ENCODE results near the gene MLX. TPM values are rescaled to one million over a fixed set of nuclear protein-coding genes. Genes with fewer than 3 reads are reported as not detected.

Gene MLX
- total and polyA plus RNA-seq, 2 of the 8 experiments (the other 6 are each of a cell fraction or from before 2014, with no cell fraction given), result 27.0 to 27.5 TPM

- Histone ChIP-seq H3K4ac (replicated peaks; ENCODE audit: insufficient read length, low read depth, low read length) (no peak overlapping the region), H4K5ac (ENCODE audit: insufficient read length, low read depth, low read length) (no peak overlapping the region), H3K56ac (replicated peaks; ENCODE audit: insufficient read length, low read depth, low read length) (no peak overlapping the region), H3K23me2 (ENCODE audit: low read depth, low read length) (peaks cover 5% of the 10 kb centered on the region), H3K27ac (ENCODE audit: low read depth, low read length) (no peak overlapping the region), H3K9ac (replicated peaks in 1 of 4; ENCODE audit: extremely low read depth in 1 of 4, low read depth in 3 of 4, low read length in 3 of 4) (no peak overlapping the region), H4K20me1 (replicated peaks in 1 of 2; ENCODE audit: control insufficient read depth in 1 of 2, insufficient read depth in 2 of 2, low read length in 2 of 2) (peaks cover 1 to 6% of the 10 kb centered on the region in 2 experiments), H3K9me3 (ENCODE audit: insufficient read depth in 2 of 2, low read depth in 1 of 2, low read length in 1 of 2) (no peaks in the 10 kb centered on the region), H3K4me3 (ENCODE audit: extremely low read depth in 1 of 4, insufficient read depth in 2 of 4, low read depth in 3 of 4, low read length in 4 of 4) (no peak overlapping the region), H3K23ac (ENCODE audit: insufficient read length) (no peak overlapping the region), H3K4me1 (replicated peaks in 1 of 4; ENCODE audit: control insufficient read depth in 3 of 4, insufficient read depth in 4 of 4, low read length in 3 of 4) (peaks cover 0 to 9% (median 8%) of the 10 kb centered on the region in 4 experiments; a peak in 6 of 7 replicates), H3K27me3 (replicated peaks in 1 of 4; ENCODE audit: control insufficient read depth in 3 of 4, extremely low read depth in 1 of 4, insufficient read depth in 3 of 4, low read length in 3 of 4) (no peaks in the 10 kb centered on the region), H2AFZ (ENCODE audit: low read length) (no peak overlapping the region), H2BK120ac (replicated peaks; ENCODE audit: low read depth, low read length) (no peak overlapping the region), H3K14ac (ENCODE audit: insufficient read length) (no peak overlapping the region), H3K4me2 (ENCODE audit: insufficient read depth in 1 of 2, low read depth in 2 of 2, low read length in 2 of 2) (no peak overlapping the region), H4K91ac (replicated peaks; ENCODE audit: insufficient read length, low read length) (no peak overlapping the region), H3K79me1 (ENCODE audit: low read depth, low read length) (no peaks in the 10 kb centered on the region; the same call in 1 of the 2 replicates), H4K8ac (ENCODE audit: extremely low read depth, insufficient read depth, low read length) (no peak overlapping the region), H3K36me3 (ENCODE audit: control insufficient read depth in 2 of 4, insufficient read depth in 4 of 4, low read length in 3 of 4) (peaks cover 0 to 15% (median 8%) of the 10 kb centered on the region in 4 experiments; a peak in 5 of 8 replicates), H3K18ac (ENCODE audit: extremely low read depth, low read length) (no peak overlapping the region), H2BK20ac (ENCODE audit: low read length) (no peak overlapping the region), H3K79me2 (ENCODE audit: control insufficient read depth in 1 of 2, insufficient read depth in 2 of 2, low read length in 2 of 2) (no peaks in the 10 kb centered on the region), H2BK15ac (ENCODE audit: low read length) (no peak overlapping the region), H2BK5ac (ENCODE audit: low read depth, low read length) (no peak overlapping the region), H2BK12ac (ENCODE audit: low read depth, low read length) (no peak overlapping the region), H2AK5ac (ENCODE audit: low read depth, low read length) (no peak overlapping the region)
- POLR2A ChIA-PET (ENCODE audit: partially characterized antibody), result no interaction called here
- no peak for DNase-seq (ENCODE audit: low read depth in 1 of 2, low spot score in 2 of 2)
- FAIRE-seq, result no peak
- CTCF ChIA-PET (ENCODE audit: partially characterized antibody), result interaction anchor here (0.7 to 1.5 kb wide), 3 partner anchors 12 to 231 kb away, joined by 3 to 6 read pairs (median 4); no protein-coding TSS in a partner anchor
- 93% methylated on average over 17 of the region's 17 CpGs; no CpG with 5 or more reads in 1 of the 2 experiments for WGBS, 2 experiments (ENCODE audit: extremely low coverage in 1 of 2, insufficient coverage in 1 of 2, insufficient read length in 1 of 2, insufficient replicate concordance in 2 of 2, low coverage in 1 of 2, low lambda C conversion rate in 2 of 2, missing lambda C conversion rate in 1 of 2)
- TF ChIP-seq GABPA (IDR thresholded peaks at IDR 0.05; ENCODE audit: borderline replicate concordance, insufficient read depth, low read length) (no peak), RXRA (IDR thresholded peaks at IDR 0.05; ENCODE audit: insufficient read depth, low read depth, low read length) (no peak), SIN3A (conservative IDR thresholded peaks at IDR 0.05 in 1 of 2, IDR thresholded peaks at IDR 0.05 in 1 of 2; ENCODE audit: low read depth in 1 of 2, low read length in 2 of 2) (no peak), EP300 (IDR thresholded peaks at IDR 0.05; ENCODE audit: borderline replicate concordance in 1 of 2, low read depth in 2 of 2, low read length in 2 of 2) (no peak), ATF3 (IDR thresholded peaks at IDR 0.05; ENCODE audit: insufficient read depth, low read depth, low read length) (no peak), MAFK (IDR thresholded peaks at IDR 0.05; ENCODE audit: low read depth, low read length) (no peak), HDAC6 (IDR thresholded peaks at IDR 0.05; ENCODE audit: low read depth, low read length) (no peak), BCL11A (IDR thresholded peaks at IDR 0.05; ENCODE audit: low read depth in 2 of 2, low read length in 2 of 2) (no peak), BRCA1 (IDR thresholded peaks at IDR 0.05; ENCODE audit: low read depth, low read length) (no peak), CEBPB (IDR thresholded peaks at IDR 0.05; ENCODE audit: low read depth, low read length) (no peak)
- TF ChIP-seq, protein P1, sequence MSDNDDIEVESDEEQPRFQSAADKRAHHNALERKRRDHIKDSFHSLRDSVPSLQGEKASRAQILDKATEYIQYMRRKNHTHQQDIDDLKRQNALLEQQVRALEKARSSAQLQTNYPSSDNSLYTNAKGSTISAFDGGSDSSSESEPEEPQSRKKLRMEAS (IDR thresholded peaks at IDR 0.05), result no peak
These were observed 25.7 kb upstream of the MLX start for GRCh38 chr17:42541041-42541833.
